H9 (cell line): ENCODE data around the gene SNRNP25. TPM values are rescaled to one million over a fixed set of nuclear protein-coding genes. Genes with fewer than 3 reads are reported as not detected.

Experiments
- DNase-seq: peaks from one replicate; pipeline ENCODE4 v3.0.0-alpha.2; 2017
- H2AFZ ChIP-seq: one replicate; pipeline ENCODE4 v1.6.1; 2013; ENCODE audit warnings: mild to moderate bottlenecking, low read length, control low read depth, moderate library complexity
- H2AK5ac ChIP-seq: 2 replicates; pipeline ENCODE4 v1.6.1; 2013; ENCODE audit warnings: low read length, control low read depth, mixed read lengths; ENCODE audit not compliant: insufficient read length
- H2BK120ac ChIP-seq: one replicate; pipeline ENCODE4 v1.6.1; 2013; ENCODE audit warnings: low read depth, mild to moderate bottlenecking, low read length, control low read depth, inconsistent platforms; ENCODE audit not compliant: poor library complexity, severe bottlenecking
- H2BK12ac ChIP-seq: 2 replicates; pipeline ENCODE4 v1.6.1; 2013; ENCODE audit warnings: low read length, control low read depth, mixed read lengths, low read depth; ENCODE audit not compliant: insufficient read length
- H2BK15ac ChIP-seq: 2 replicates; pipeline ENCODE4 v1.6.1; 2013; ENCODE audit warnings: low read depth, low read length, control low read depth
- H2BK20ac ChIP-seq: one replicate; pipeline ENCODE4 v1.6.1; 2013; ENCODE audit warnings: low read depth, mild to moderate bottlenecking, low read length, control low read depth, inconsistent platforms; ENCODE audit not compliant: poor library complexity, severe bottlenecking
- H2BK5ac ChIP-seq: 2 replicates; pipeline ENCODE4 v1.6.1; 2013; ENCODE audit warnings: low read length, control low read depth, mixed read lengths; ENCODE audit not compliant: insufficient read length
- H3K14ac ChIP-seq: 2 replicates; pipeline ENCODE4 v1.6.1; 2013; ENCODE audit warnings: low read length, control low read depth; ENCODE audit not compliant: insufficient read depth
- H3K18ac ChIP-seq: 2 replicates; pipeline ENCODE4 v1.6.1; 2013; ENCODE audit warnings: low read depth, mild to moderate bottlenecking, mixed read lengths, low read length, control low read depth; ENCODE audit not compliant: insufficient read length
- H3K23ac ChIP-seq: 2 replicates; pipeline ENCODE4 v1.6.1; 2013; ENCODE audit warnings: low read length, control low read depth, mixed read lengths, low read depth; ENCODE audit not compliant: insufficient read length
- H3K23me2 ChIP-seq: 2 replicates; pipeline ENCODE4 v1.6.1; 2013; ENCODE audit warnings: low read depth, mild to moderate bottlenecking, mixed read lengths, low read length, control low read depth; ENCODE audit not compliant: insufficient read length, poor library complexity, severe bottlenecking
- H3K27ac ChIP-seq: 2 replicates; pipeline ENCODE4 v1.5.1; 2013; ENCODE audit warnings: low read length, control low read depth, mixed read lengths, low read depth; ENCODE audit not compliant: insufficient read length
- H3K27me3 ChIP-seq: 2 replicates; pipeline ENCODE4 v1.6.1; 2013; ENCODE audit warnings: low read length, control low read depth, inconsistent platforms; ENCODE audit not compliant: insufficient read depth
- H3K4ac ChIP-seq: 2 replicates; pipeline ENCODE4 v1.6.1; 2013; ENCODE audit warnings: low read depth, mild to moderate bottlenecking, control low read depth, inconsistent platforms, low read length, moderate library complexity
- H3K4me1 ChIP-seq: 2 replicates; pipeline ENCODE4 v1.6.1; 2013; ENCODE audit warnings: low read length, control low read depth, inconsistent platforms; ENCODE audit not compliant: insufficient read depth
- H3K4me2 ChIP-seq: 2 replicates; pipeline ENCODE4 v1.6.1; 2013; ENCODE audit warnings: low read length, control low read depth, mixed read lengths; ENCODE audit not compliant: insufficient read length, insufficient read depth
- H3K56ac ChIP-seq: 2 replicates; pipeline ENCODE4 v1.6.1; 2013; ENCODE audit warnings: low read depth, mild to moderate bottlenecking, mixed read lengths, low read length, control low read depth; ENCODE audit not compliant: insufficient read length
- H3K79me1 ChIP-seq: 2 replicates; pipeline ENCODE4 v1.6.1; 2013; ENCODE audit warnings: low read depth, mild to moderate bottlenecking, moderate library complexity, low read length, control low read depth, inconsistent platforms; ENCODE audit not compliant: insufficient read depth, poor library complexity, severe bottlenecking
- H3K79me2 ChIP-seq: 2 replicates; pipeline ENCODE4 v1.6.1; 2013; ENCODE audit warnings: low read length, control low read depth, inconsistent platforms; ENCODE audit not compliant: insufficient read depth
- H3K9ac ChIP-seq: 2 replicates; pipeline ENCODE4 v1.6.1; 2013; ENCODE audit warnings: low read length, control low read depth, mixed read lengths; ENCODE audit not compliant: insufficient read length; ENCODE audit errors: extremely low read depth
- H3K9me3 ChIP-seq: one replicate; pipeline ENCODE4 v1.6.1; 2013; ENCODE audit warnings: low read depth, low read length, inconsistent platforms; ENCODE audit not compliant: control insufficient read depth
- H3T11ph ChIP-seq: one replicate; pipeline ENCODE4 v1.6.1; 2013; ENCODE audit warnings: mild to moderate bottlenecking, low read length, control low read depth, inconsistent platforms
- H4K20me1 ChIP-seq: one replicate; pipeline ENCODE4 v1.6.1; 2013; ENCODE audit not compliant: control insufficient read depth, insufficient read length, insufficient read depth
- H4K5ac ChIP-seq: 2 replicates; pipeline ENCODE4 v1.6.1; 2013; ENCODE audit warnings: low read depth, mild to moderate bottlenecking, mixed read lengths, low read length, control low read depth; ENCODE audit not compliant: insufficient read length
- H4K8ac ChIP-seq: replicated peaks from 2 replicates; pipeline ENCODE4 v1.6.1; 2013; ENCODE audit warnings: low read length, control low read depth, mixed read lengths, low read depth; ENCODE audit not compliant: insufficient read length
- H4K91ac ChIP-seq: 2 replicates; pipeline ENCODE4 v1.6.1; 2013; ENCODE audit warnings: low read depth, mild to moderate bottlenecking, moderate library complexity, mixed read lengths, low read length, control low read depth; ENCODE audit not compliant: insufficient read length
- H3K27ac Mint-ChIP-seq, 3 experiments: 2 replicates in 2 of 3; 3 replicates in 1 of 3; pipeline ENCODE4 v1.8.0; 2020 to 2021; ENCODE audit warnings: mixed read lengths in 3 of 3, mild to moderate bottlenecking in 1 of 3, moderate library complexity in 1 of 3
- H3K27me3 Mint-ChIP-seq: 2 replicates; pipeline ENCODE4 v1.8.0; 2021; ENCODE audit warnings: low read depth, mild to moderate bottlenecking, moderate library complexity, mixed read lengths
- H3K36me3 Mint-ChIP-seq, 3 experiments: 2 replicates in 2 of 3; 3 replicates in 1 of 3; pipeline ENCODE4 v1.8.0; 2020 to 2021; ENCODE audit warnings: low read depth in 3 of 3, mixed read lengths in 3 of 3; ENCODE audit not compliant: insufficient read depth in 1 of 3
- H3K4me1 Mint-ChIP-seq, 2 experiments: 2 replicates each; pipeline ENCODE4 v1.8.0; 2020; ENCODE audit warnings: mixed read lengths in 2 of 2
- H3K4me3 Mint-ChIP-seq, 2 experiments: 2 replicates in 1 of 2; 3 replicates in 1 of 2; pipeline ENCODE4 v1.8.0; 2020 to 2021; ENCODE audit warnings: mild to moderate bottlenecking in 2 of 2, mixed read lengths in 2 of 2, moderate library complexity in 1 of 2
- H3K9me3 Mint-ChIP-seq, 2 experiments: 2 replicates in 1 of 2; 3 replicates in 1 of 2; pipeline ENCODE4 v1.8.0; 2020; ENCODE audit warnings: mild to moderate bottlenecking in 2 of 2, mixed read lengths in 2 of 2, moderate library complexity in 1 of 2
- CTCF ChIP-seq: fragments of 200-600 bp; sonication (generic); conservative IDR thresholded peaks from 3 replicates; pipeline ENCODE4 v1.8.0; 2021; ENCODE audit warnings: antibody characterized with exemption, mild to moderate bottlenecking
- WGBS: extraction: QIAGEN DNeasy Blood & Tissue Kit; methylation state at CpG from one replicate; pipeline ENCODE4 v1.1.7; 2013; ENCODE audit warnings: missing lambda C conversion rate, low lambda C conversion rate, mixed read lengths; ENCODE audit not compliant: insufficient read length; ENCODE audit errors: extremely low coverage; 5-methylcytosine and 5-hydroxymethylcytosine counted together
- total RNA-seq: library from RNA; stranded (reverse); gene quantifications from 2 replicates; pipeline ENCODE4 v1.2.1, GENCODE V29; 2021

SNRNP25 gene
- total RNA-seq, 1 experiment from 2014 or later, result 78.5 TPM

- DNase-seq, result no peak
- H3K27me3 ChIP-seq, result no peaks in the 10 kb centered on the region
- no peaks in the 10 kb centered on the region for H4K20me1 ChIP-seq
- H3K23ac ChIP-seq, result no peak overlapping the region
- no peak overlapping the region for H3K56ac ChIP-seq
- H3K9me3 ChIP-seq, result peaks cover 12% of the 10 kb centered on the region
- peaks cover 1% of the 10 kb centered on the region for H3K27me3 Mint-ChIP-seq
- H3K18ac ChIP-seq, result no peak overlapping the region
- no peak overlapping the region for H3K27ac ChIP-seq
- H3K4me3 Mint-ChIP-seq, result no peak overlapping the region
- no peak overlapping the region for H4K8ac ChIP-seq
- H2AFZ ChIP-seq, result no peak overlapping the region
- no peak overlapping the region for H2BK5ac ChIP-seq
- TF ChIP-seq CTCF, result no peak
- peaks cover 71 to 88% (median 82%) of the 10 kb centered on the region in 3 experiments for H3K36me3 Mint-ChIP-seq
- no peak overlapping the region for H2BK120ac ChIP-seq
- WGBS, result no CpG with 5 or more reads among the region's 8 CpGs
- no peak overlapping the region for H3K14ac ChIP-seq
- no peak overlapping the region for H2BK12ac ChIP-seq
- H3K4me1 ChIP-seq, result no peaks in the 10 kb centered on the region
- H4K91ac ChIP-seq, result no peak overlapping the region
- H3K23me2 ChIP-seq, result no peaks in the 10 kb centered on the region
- peaks cover 9 to 14% of the 10 kb centered on the region in 2 experiments; a peak in 4 of 5 replicates for H3K9me3 Mint-ChIP-seq
- no peak overlapping the region for H2BK15ac ChIP-seq
- no peak overlapping the region for H3T11ph ChIP-seq
- no peaks in the 10 kb centered on the region for H3K79me1 ChIP-seq
- H3K4me2 ChIP-seq, result no peak overlapping the region
- H2BK20ac ChIP-seq, result no peak overlapping the region
- no peaks in the 10 kb centered on the region for H3K4me1 Mint-ChIP-seq
- H3K27ac Mint-ChIP-seq, result no peak overlapping the region
- H2AK5ac ChIP-seq, result no peak overlapping the region
- H3K9ac ChIP-seq, result no peak overlapping the region
- no peaks in the 10 kb centered on the region for H3K79me2 ChIP-seq
- H4K5ac ChIP-seq, result no peak overlapping the region
- H3K4ac ChIP-seq, result no peak overlapping the region
Observed at GRCh38 chr16:44655-45054, 9.0 kb upstream of the SNRNP25 start.
